Neutrophil (primary cell): Measurements from ENCODE around the gene GOLGA8S.
"Not testable (repeated sequence)": the region's sequence is repeated elsewhere in the genome, so short reads cannot be mapped to it uniquely, and the experiment has no call there.

ENCODE experiments used
- H3K27ac ChIP-seq: fragments of 200-600 bp; sonication (generic); 2 replicates; pipeline ENCODE4 v1.5.1; 2016; ENCODE audit warnings: mild to moderate bottlenecking, moderate library complexity
- H3K27me3 ChIP-seq: fragments of 200-600 bp; sonication (generic); 2 replicates; pipeline ENCODE4 v1.6.0; 2016; ENCODE audit warnings: mild to moderate bottlenecking
- H3K36me3 ChIP-seq: fragments of 200-600 bp; sonication (generic); 2 replicates; pipeline ENCODE4 v1.5.1; 2017
- H3K4me1 ChIP-seq, 2 experiments: fragments of 200-600 bp in 1 of 2; sonication (generic) in 1 of 2; 1 replicate in 1 of 2; 2 replicates in 1 of 2; pipeline versions ENCODE4 v1.5.1 to v1.6.1; 2013 to 2016; ENCODE audit warnings: low read depth in 1 of 2, low read length in 1 of 2, mild to moderate bottlenecking in 1 of 2, moderate library complexity in 1 of 2; ENCODE audit not compliant: control insufficient read depth in 1 of 2, insufficient read depth in 1 of 2
- H3K4me3 ChIP-seq, 2 experiments: fragments of 200-600 bp in 1 of 2; sonication (generic) in 1 of 2; 1 replicate in 1 of 2; 2 replicates in 1 of 2; pipeline ENCODE4 v1.5.1; 2013 to 2016; ENCODE audit warnings: low read depth in 1 of 2, low read length in 1 of 2, mild to moderate bottlenecking in 1 of 2, moderate library complexity in 1 of 2
- H3K9me3 ChIP-seq: fragments of 200-600 bp; sonication (generic); 2 replicates; pipeline ENCODE4 v1.5.1; 2016
- TF ChIP-seq, protein P1 (sequence below): fragments of 200-600 bp; sonication (generic); IDR thresholded peaks from 2 replicates; pipeline ENCODE4 v1.5.1; 2016; ENCODE audit warnings: antibody characterized with exemption

GOLGA8S gene

DNA sequence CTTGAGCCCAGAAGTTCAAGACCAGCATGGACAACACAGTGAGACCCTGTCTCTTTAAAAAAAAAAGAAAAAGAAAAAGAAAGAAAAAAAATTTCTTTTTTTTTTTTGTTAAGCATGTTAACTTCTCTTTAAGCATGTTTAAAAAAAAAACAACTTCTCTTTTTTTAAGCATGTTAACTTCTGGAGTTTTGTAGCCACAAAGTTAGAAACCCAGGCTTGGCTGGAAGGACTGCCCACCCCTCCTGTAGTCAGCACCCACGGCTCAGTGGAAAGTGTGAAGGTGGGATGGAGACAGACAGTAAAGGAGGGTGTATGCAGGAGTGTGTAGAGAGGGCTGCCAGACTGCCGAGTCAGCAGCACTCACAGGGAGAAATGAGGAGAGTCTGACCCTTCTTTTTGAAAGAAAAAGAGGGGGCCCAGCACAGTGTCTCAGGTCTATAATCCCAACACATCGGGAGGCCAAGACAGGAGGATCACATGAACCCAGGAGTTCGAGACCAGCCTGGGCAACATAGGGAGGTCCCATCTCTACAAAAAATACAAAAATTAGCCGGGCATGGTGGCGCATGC, 33.2 kb downstream of the GOLGA8S start:
- TF ChIP-seq, protein P1, sequence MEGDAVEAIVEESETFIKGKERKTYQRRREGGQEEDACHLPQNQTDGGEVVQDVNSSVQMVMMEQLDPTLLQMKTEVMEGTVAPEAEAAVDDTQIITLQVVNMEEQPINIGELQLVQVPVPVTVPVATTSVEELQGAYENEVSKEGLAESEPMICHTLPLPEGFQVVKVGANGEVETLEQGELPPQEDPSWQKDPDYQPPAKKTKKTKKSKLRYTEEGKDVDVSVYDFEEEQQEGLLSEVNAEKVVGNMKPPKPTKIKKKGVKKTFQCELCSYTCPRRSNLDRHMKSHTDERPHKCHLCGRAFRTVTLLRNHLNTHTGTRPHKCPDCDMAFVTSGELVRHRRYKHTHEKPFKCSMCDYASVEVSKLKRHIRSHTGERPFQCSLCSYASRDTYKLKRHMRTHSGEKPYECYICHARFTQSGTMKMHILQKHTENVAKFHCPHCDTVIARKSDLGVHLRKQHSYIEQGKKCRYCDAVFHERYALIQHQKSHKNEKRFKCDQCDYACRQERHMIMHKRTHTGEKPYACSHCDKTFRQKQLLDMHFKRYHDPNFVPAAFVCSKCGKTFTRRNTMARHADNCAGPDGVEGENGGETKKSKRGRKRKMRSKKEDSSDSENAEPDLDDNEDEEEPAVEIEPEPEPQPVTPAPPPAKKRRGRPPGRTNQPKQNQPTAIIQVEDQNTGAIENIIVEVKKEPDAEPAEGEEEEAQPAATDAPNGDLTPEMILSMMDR = no peak
- Histone ChIP-seq H3K27ac (no peak overlapping the region), H3K27me3 (no peaks in the 10 kb centered on the region), H3K4me1 (no peaks in the 10 kb centered on the region), H3K4me3 (no peak overlapping the region), H3K9me3 (no peaks in the 10 kb centered on the region), H3K36me3 (no peaks in the 10 kb centered on the region)

DNA sequence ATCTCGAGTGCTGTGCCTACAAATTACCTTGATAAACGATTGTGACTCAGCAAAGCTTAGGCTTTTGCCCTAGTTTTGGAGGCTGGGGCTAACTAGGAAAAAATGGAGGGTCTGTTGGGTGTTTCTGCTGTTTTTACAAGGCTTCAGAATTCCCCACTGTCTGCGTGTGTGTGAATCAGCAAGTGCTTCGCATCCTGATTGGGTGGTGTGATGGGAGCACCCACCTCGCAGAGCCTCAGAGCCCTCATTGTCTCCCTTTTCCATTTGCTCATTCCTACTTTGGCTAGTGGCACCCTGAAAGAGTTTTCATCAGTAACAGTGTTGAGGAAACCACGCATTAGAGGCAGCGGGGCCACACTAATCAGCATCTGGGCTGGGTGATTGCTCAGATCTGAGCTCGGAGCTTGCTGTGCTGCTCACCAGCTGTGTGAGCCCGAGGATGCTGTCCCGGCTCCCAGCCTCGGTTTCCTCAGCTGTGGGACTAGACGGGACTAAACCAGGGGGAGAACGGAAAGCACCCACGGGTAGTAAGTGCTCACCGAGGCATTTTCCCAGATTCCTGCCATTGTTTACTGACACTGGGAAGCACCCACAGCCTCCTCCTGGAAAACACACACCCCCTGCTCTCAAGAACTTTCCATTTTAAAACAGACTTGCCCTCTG, 40.6 kb downstream of the GOLGA8S start:
- H3K27me3 ChIP-seq = no peaks in the 10 kb centered on the region
- no peaks in the 10 kb centered on the region for H3K9me3 ChIP-seq
- TF ChIP-seq, protein P1 = no peak
- H3K36me3 ChIP-seq = no peaks in the 10 kb centered on the region
- H3K27ac ChIP-seq = no peak overlapping the region
- H3K4me3 ChIP-seq = no peak overlapping the region
- H3K4me1 ChIP-seq = no peaks in the 10 kb centered on the region

DNA sequence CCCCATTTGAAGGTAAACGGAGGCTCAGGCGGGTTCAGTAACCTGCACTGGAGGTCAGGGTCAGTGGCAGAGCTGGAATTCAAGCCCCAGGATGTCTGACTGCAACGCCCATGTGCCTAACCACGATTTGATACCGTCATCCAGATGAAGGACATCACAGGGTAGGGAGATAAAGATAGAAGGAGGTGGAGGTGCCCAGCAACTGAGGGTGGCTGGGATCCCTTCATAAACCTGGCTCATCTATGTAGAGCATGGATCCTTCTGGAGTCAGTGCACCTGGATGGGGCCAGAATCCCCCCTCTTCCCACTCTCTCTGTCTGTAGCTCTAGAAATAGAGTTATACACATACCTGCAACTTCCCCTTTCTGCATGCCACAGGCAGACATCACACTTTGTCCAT, 41.3 kb downstream of the GOLGA8S start:
- Histone ChIP-seq H3K4me3 (no peak overlapping the region), H3K27ac (no peak overlapping the region), H3K4me1 (no peaks in the 10 kb centered on the region), H3K9me3 (no peaks in the 10 kb centered on the region), H3K27me3 (no peaks in the 10 kb centered on the region), H3K36me3 (no peaks in the 10 kb centered on the region)
- TF ChIP-seq, protein P1 = no peak

DNA sequence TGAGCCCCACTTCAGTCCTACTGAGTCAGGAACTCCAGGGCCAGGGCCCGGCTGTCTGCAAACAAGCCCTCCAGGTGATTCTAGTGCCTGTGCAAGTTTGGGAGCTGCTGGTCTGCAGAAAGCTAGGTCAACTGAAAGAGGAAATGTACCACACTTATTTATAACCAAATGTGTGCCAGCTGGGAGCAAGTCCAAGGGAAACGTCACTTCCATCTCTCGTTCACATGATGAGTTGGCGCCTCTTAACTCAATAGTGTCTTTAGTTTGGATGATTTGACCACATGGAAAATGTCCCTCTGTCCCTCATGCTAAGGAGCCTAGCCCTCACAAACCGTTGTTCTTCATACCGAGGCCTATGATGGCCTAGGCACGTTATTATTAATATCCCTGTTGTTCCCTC, 43.2 kb downstream of the GOLGA8S start:
- Histone ChIP-seq H3K4me3 (no peak overlapping the region), H3K9me3 (no peaks in the 10 kb centered on the region), H3K36me3 (no peaks in the 10 kb centered on the region), H3K27me3 (no peaks in the 10 kb centered on the region), H3K27ac (no peak overlapping the region), H3K4me1 (no peaks in the 10 kb centered on the region)
- TF ChIP-seq, protein P1 = no peak

DNA sequence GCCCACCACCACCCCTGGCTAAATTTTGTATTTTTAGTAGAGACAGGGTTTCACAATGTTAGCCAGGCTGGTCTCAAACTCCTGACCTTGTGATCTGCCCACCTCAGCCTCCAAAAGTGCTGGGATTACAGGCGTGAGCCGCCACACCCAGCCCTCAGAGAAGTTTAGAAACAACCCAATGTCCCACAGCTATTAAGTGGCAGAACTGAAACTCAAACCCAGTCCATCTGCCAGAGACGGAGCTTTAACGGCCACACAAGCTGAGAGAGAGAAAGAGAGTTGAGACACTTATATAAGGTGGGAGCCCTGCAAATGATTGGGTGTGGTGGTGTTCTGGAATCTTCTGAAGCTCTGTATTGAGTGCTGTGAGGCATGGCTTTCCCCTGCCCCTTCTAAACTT, 43.8 kb downstream of the GOLGA8S start:
- not testable (repeated sequence) for H3K4me3 ChIP-seq, H3K27me3 ChIP-seq, H3K27ac ChIP-seq, H3K36me3 ChIP-seq, H3K9me3 ChIP-seq, H3K4me1 ChIP-seq

DNA sequence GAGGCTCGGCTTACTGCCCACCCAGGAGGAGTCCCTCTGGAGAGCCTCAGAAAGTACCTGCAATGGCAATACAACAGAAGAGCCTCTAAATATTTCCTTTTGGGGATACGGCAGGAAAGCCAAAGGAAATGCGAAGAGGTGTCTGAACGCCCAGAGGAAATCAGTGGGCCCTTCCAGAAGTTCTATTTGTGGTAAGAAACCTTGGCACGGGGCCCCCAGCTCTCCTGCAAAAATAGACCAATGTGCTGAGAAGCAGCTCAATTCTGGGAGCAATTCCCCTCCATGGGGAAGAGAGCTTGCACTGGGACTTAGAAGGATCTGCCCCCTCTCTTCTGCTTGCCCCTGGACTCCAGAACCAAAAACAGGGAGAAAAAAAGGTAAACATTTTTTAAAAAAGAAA, 44.7 kb downstream of the GOLGA8S start:
- H3K9me3 ChIP-seq, H3K27ac ChIP-seq: not testable (repeated sequence)

More for the DNA sequence above, 44.7 kb downstream of the GOLGA8S start:
- H3K36me3 ChIP-seq, H3K4me3 ChIP-seq, H3K4me1 ChIP-seq, H3K27me3 ChIP-seq: not testable (repeated sequence)
